H9 (cell line): ENCODE data around the gene PALM3. TPM values are rescaled to one million over a fixed set of nuclear protein-coding genes. Genes with fewer than 3 reads are reported as not detected.
"Not testable (repeated sequence)": the region's sequence is repeated elsewhere in the genome, so short reads cannot be mapped to it uniquely, and the experiment has no call there.

ENCODE experiments used
- DNase-seq: peaks from one replicate; pipeline ENCODE4 v3.0.0-alpha.2; 2017
- H2AFZ ChIP-seq: one replicate; pipeline ENCODE4 v1.6.1; 2013; ENCODE audit warnings: mild to moderate bottlenecking, low read length, control low read depth, moderate library complexity
- H2AK5ac ChIP-seq: 2 replicates; pipeline ENCODE4 v1.6.1; 2013; ENCODE audit warnings: low read length, control low read depth, mixed read lengths; ENCODE audit not compliant: insufficient read length
- H2BK120ac ChIP-seq: one replicate; pipeline ENCODE4 v1.6.1; 2013; ENCODE audit warnings: low read depth, mild to moderate bottlenecking, low read length, control low read depth, inconsistent platforms; ENCODE audit not compliant: poor library complexity, severe bottlenecking
- H2BK12ac ChIP-seq: 2 replicates; pipeline ENCODE4 v1.6.1; 2013; ENCODE audit warnings: low read length, control low read depth, mixed read lengths, low read depth; ENCODE audit not compliant: insufficient read length
- H2BK15ac ChIP-seq: 2 replicates; pipeline ENCODE4 v1.6.1; 2013; ENCODE audit warnings: low read depth, low read length, control low read depth
- H2BK20ac ChIP-seq: one replicate; pipeline ENCODE4 v1.6.1; 2013; ENCODE audit warnings: low read depth, mild to moderate bottlenecking, low read length, control low read depth, inconsistent platforms; ENCODE audit not compliant: poor library complexity, severe bottlenecking
- H2BK5ac ChIP-seq: 2 replicates; pipeline ENCODE4 v1.6.1; 2013; ENCODE audit warnings: low read length, control low read depth, mixed read lengths; ENCODE audit not compliant: insufficient read length
- H3K14ac ChIP-seq: 2 replicates; pipeline ENCODE4 v1.6.1; 2013; ENCODE audit warnings: low read length, control low read depth; ENCODE audit not compliant: insufficient read depth
- H3K18ac ChIP-seq: 2 replicates; pipeline ENCODE4 v1.6.1; 2013; ENCODE audit warnings: low read depth, mild to moderate bottlenecking, mixed read lengths, low read length, control low read depth; ENCODE audit not compliant: insufficient read length
- H3K23ac ChIP-seq: 2 replicates; pipeline ENCODE4 v1.6.1; 2013; ENCODE audit warnings: low read length, control low read depth, mixed read lengths, low read depth; ENCODE audit not compliant: insufficient read length
- H3K23me2 ChIP-seq: 2 replicates; pipeline ENCODE4 v1.6.1; 2013; ENCODE audit warnings: low read depth, mild to moderate bottlenecking, mixed read lengths, low read length, control low read depth; ENCODE audit not compliant: insufficient read length, poor library complexity, severe bottlenecking
- H3K27ac ChIP-seq: 2 replicates; pipeline ENCODE4 v1.5.1; 2013; ENCODE audit warnings: low read length, control low read depth, mixed read lengths, low read depth; ENCODE audit not compliant: insufficient read length
- H3K27me3 ChIP-seq: 2 replicates; pipeline ENCODE4 v1.6.1; 2013; ENCODE audit warnings: low read length, control low read depth, inconsistent platforms; ENCODE audit not compliant: insufficient read depth
- H3K4ac ChIP-seq: 2 replicates; pipeline ENCODE4 v1.6.1; 2013; ENCODE audit warnings: low read depth, mild to moderate bottlenecking, control low read depth, inconsistent platforms, low read length, moderate library complexity
- H3K4me1 ChIP-seq: 2 replicates; pipeline ENCODE4 v1.6.1; 2013; ENCODE audit warnings: low read length, control low read depth, inconsistent platforms; ENCODE audit not compliant: insufficient read depth
- H3K4me2 ChIP-seq: 2 replicates; pipeline ENCODE4 v1.6.1; 2013; ENCODE audit warnings: low read length, control low read depth, mixed read lengths; ENCODE audit not compliant: insufficient read length, insufficient read depth
- H3K56ac ChIP-seq: 2 replicates; pipeline ENCODE4 v1.6.1; 2013; ENCODE audit warnings: low read depth, mild to moderate bottlenecking, mixed read lengths, low read length, control low read depth; ENCODE audit not compliant: insufficient read length
- H3K79me1 ChIP-seq: 2 replicates; pipeline ENCODE4 v1.6.1; 2013; ENCODE audit warnings: low read depth, mild to moderate bottlenecking, moderate library complexity, low read length, control low read depth, inconsistent platforms; ENCODE audit not compliant: insufficient read depth, poor library complexity, severe bottlenecking
- H3K79me2 ChIP-seq: 2 replicates; pipeline ENCODE4 v1.6.1; 2013; ENCODE audit warnings: low read length, control low read depth, inconsistent platforms; ENCODE audit not compliant: insufficient read depth
- H3K9ac ChIP-seq: 2 replicates; pipeline ENCODE4 v1.6.1; 2013; ENCODE audit warnings: low read length, control low read depth, mixed read lengths; ENCODE audit not compliant: insufficient read length; ENCODE audit errors: extremely low read depth
- H3K9me3 ChIP-seq: one replicate; pipeline ENCODE4 v1.6.1; 2013; ENCODE audit warnings: low read depth, low read length, inconsistent platforms; ENCODE audit not compliant: control insufficient read depth
- H3T11ph ChIP-seq: one replicate; pipeline ENCODE4 v1.6.1; 2013; ENCODE audit warnings: mild to moderate bottlenecking, low read length, control low read depth, inconsistent platforms
- H4K20me1 ChIP-seq: one replicate; pipeline ENCODE4 v1.6.1; 2013; ENCODE audit not compliant: control insufficient read depth, insufficient read length, insufficient read depth
- H4K5ac ChIP-seq: 2 replicates; pipeline ENCODE4 v1.6.1; 2013; ENCODE audit warnings: low read depth, mild to moderate bottlenecking, mixed read lengths, low read length, control low read depth; ENCODE audit not compliant: insufficient read length
- H4K8ac ChIP-seq: replicated peaks from 2 replicates; pipeline ENCODE4 v1.6.1; 2013; ENCODE audit warnings: low read length, control low read depth, mixed read lengths, low read depth; ENCODE audit not compliant: insufficient read length
- H4K91ac ChIP-seq: 2 replicates; pipeline ENCODE4 v1.6.1; 2013; ENCODE audit warnings: low read depth, mild to moderate bottlenecking, moderate library complexity, mixed read lengths, low read length, control low read depth; ENCODE audit not compliant: insufficient read length
- H3K27ac Mint-ChIP-seq, 3 experiments: 2 replicates in 2 of 3; 3 replicates in 1 of 3; pipeline ENCODE4 v1.8.0; 2020 to 2021; ENCODE audit warnings: mixed read lengths in 3 of 3, mild to moderate bottlenecking in 1 of 3, moderate library complexity in 1 of 3
- H3K27me3 Mint-ChIP-seq: 2 replicates; pipeline ENCODE4 v1.8.0; 2021; ENCODE audit warnings: low read depth, mild to moderate bottlenecking, moderate library complexity, mixed read lengths
- H3K36me3 Mint-ChIP-seq, 3 experiments: 2 replicates in 2 of 3; 3 replicates in 1 of 3; pipeline ENCODE4 v1.8.0; 2020 to 2021; ENCODE audit warnings: low read depth in 3 of 3, mixed read lengths in 3 of 3; ENCODE audit not compliant: insufficient read depth in 1 of 3
- H3K4me1 Mint-ChIP-seq, 2 experiments: 2 replicates each; pipeline ENCODE4 v1.8.0; 2020; ENCODE audit warnings: mixed read lengths in 2 of 2
- H3K4me3 Mint-ChIP-seq, 2 experiments: 2 replicates in 1 of 2; 3 replicates in 1 of 2; pipeline ENCODE4 v1.8.0; 2020 to 2021; ENCODE audit warnings: mild to moderate bottlenecking in 2 of 2, mixed read lengths in 2 of 2, moderate library complexity in 1 of 2
- H3K9me3 Mint-ChIP-seq, 2 experiments: 2 replicates in 1 of 2; 3 replicates in 1 of 2; pipeline ENCODE4 v1.8.0; 2020; ENCODE audit warnings: mild to moderate bottlenecking in 2 of 2, mixed read lengths in 2 of 2, moderate library complexity in 1 of 2
- whole genome bisulfite sequencing: extraction: QIAGEN DNeasy Blood & Tissue Kit; methylation state at CpG from one replicate; pipeline ENCODE4 v1.1.7; 2013; ENCODE audit warnings: missing lambda C conversion rate, low lambda C conversion rate, mixed read lengths; ENCODE audit not compliant: insufficient read length; ENCODE audit errors: extremely low coverage; 5-methylcytosine and 5-hydroxymethylcytosine counted together
- total RNA-seq: library from RNA; stranded (reverse); gene quantifications from 2 replicates; pipeline ENCODE4 v1.2.1, GENCODE V29; 2021
- TF ChIP-seq, protein P1 (sequence below): fragments of 200-600 bp; sonication (generic); conservative IDR thresholded peaks from 3 replicates; pipeline ENCODE4 v1.8.0; 2021; ENCODE audit warnings: antibody characterized with exemption, mild to moderate bottlenecking

Gene PALM3
- total RNA-seq, 1 experiment from 2014 or later: 11.5 TPM

- H3K23me2 ChIP-seq: no peaks in the 10 kb centered on the region
- Mint-ChIP-seq H3K4me1 (peaks cover 4 to 8% of the 10 kb centered on the region in 2 experiments), H3K9me3 (no peaks in the 10 kb centered on the region; a peak in 2 of 5 replicates), H3K4me3 (no peak overlapping the region), H3K36me3 (no peaks in the 10 kb centered on the region), H3K27ac (peak overlapping the region in 1 of 3 experiments; percentile 34; a peak in 2 of 7 replicates), H3K27me3 (no peaks in the 10 kb centered on the region)
- H3T11ph ChIP-seq: no peak overlapping the region
- no peak overlapping the region for H3K23ac ChIP-seq
- no peak overlapping the region for H3K14ac ChIP-seq
- no CpG with 5 or more reads among the region's 5 CpGs for WGBS
- no peaks in the 10 kb centered on the region for H3K4me1 ChIP-seq
- H2BK5ac ChIP-seq: no peak overlapping the region
- DNase-seq: peak; percentile 47
- TF ChIP-seq, protein P1, sequence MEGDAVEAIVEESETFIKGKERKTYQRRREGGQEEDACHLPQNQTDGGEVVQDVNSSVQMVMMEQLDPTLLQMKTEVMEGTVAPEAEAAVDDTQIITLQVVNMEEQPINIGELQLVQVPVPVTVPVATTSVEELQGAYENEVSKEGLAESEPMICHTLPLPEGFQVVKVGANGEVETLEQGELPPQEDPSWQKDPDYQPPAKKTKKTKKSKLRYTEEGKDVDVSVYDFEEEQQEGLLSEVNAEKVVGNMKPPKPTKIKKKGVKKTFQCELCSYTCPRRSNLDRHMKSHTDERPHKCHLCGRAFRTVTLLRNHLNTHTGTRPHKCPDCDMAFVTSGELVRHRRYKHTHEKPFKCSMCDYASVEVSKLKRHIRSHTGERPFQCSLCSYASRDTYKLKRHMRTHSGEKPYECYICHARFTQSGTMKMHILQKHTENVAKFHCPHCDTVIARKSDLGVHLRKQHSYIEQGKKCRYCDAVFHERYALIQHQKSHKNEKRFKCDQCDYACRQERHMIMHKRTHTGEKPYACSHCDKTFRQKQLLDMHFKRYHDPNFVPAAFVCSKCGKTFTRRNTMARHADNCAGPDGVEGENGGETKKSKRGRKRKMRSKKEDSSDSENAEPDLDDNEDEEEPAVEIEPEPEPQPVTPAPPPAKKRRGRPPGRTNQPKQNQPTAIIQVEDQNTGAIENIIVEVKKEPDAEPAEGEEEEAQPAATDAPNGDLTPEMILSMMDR: no peak
- H3K79me1 ChIP-seq: no peaks in the 10 kb centered on the region
- H4K20me1 ChIP-seq: no peaks in the 10 kb centered on the region
- H2AK5ac ChIP-seq: no peak overlapping the region
- H3K27me3 ChIP-seq: no peaks in the 10 kb centered on the region
- H3K4ac ChIP-seq: no peak overlapping the region
- H4K8ac ChIP-seq: no peak overlapping the region
- H3K4me2 ChIP-seq: no peak overlapping the region
- H3K27ac ChIP-seq: no peak overlapping the region
- no peak overlapping the region for H2BK20ac ChIP-seq
- H3K9me3 ChIP-seq: no peaks in the 10 kb centered on the region
- H3K9ac ChIP-seq: no peak overlapping the region
- no peak overlapping the region for H2BK120ac ChIP-seq
- H2AFZ ChIP-seq: no peak overlapping the region
- H4K91ac ChIP-seq: no peak overlapping the region
- peak overlapping the region; percentile 89; the same call in 1 of the 2 replicates for H2BK15ac ChIP-seq
- H3K56ac ChIP-seq: no peak overlapping the region
- H3K18ac ChIP-seq: no peak overlapping the region
- no peaks in the 10 kb centered on the region for H3K79me2 ChIP-seq
- no peak overlapping the region for H2BK12ac ChIP-seq
- no peak overlapping the region for H4K5ac ChIP-seq
Measured at GRCh38 chr19:14021474-14021873, 40.4 kb downstream of the PALM3 start.

DNA sequence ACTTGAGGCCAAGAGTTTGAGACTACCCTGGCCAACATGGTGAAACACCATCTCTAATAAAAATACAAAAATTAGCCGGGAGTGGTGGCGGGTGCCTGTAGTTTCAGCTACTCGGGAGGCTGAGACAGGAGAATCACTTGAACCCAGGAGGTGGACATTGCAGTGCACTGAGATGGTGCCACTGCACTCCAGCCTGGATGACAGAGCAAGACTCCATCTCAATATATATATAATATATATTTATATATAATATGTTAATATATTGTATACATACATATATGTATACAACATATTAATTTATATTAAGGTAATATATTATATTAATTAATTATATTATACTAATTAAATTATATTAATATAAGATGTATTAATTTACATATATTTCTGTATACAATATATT, 42.1 kb downstream of the PALM3 start:
- not testable (repeated sequence) for H3K36me3 Mint-ChIP-seq, H3K23ac ChIP-seq, H2AK5ac ChIP-seq, H3K27me3 ChIP-seq, H2AFZ ChIP-seq, H3K9ac ChIP-seq, H3K56ac ChIP-seq, H3K4me2 ChIP-seq, H2BK12ac ChIP-seq, H4K5ac ChIP-seq, DNase-seq, H3K27ac Mint-ChIP-seq, H3K79me1 ChIP-seq, H3K4me1 ChIP-seq, H3K27ac ChIP-seq, H3K79me2 ChIP-seq, H3K14ac ChIP-seq, H3T11ph ChIP-seq, H3K4me1 Mint-ChIP-seq, H3K23me2 ChIP-seq, H2BK120ac ChIP-seq, H3K4ac ChIP-seq, H4K8ac ChIP-seq, H4K20me1 ChIP-seq, H3K9me3 ChIP-seq, H3K9me3 Mint-ChIP-seq, H2BK5ac ChIP-seq, H3K4me3 Mint-ChIP-seq, H3K18ac ChIP-seq, H4K91ac ChIP-seq, H2BK20ac ChIP-seq, H2BK15ac ChIP-seq, H3K27me3 Mint-ChIP-seq
- WGBS: no CpG with 5 or more reads among the region's 3 CpGs
